Transverse colon (tissue), 4 donors: Measurements from ENCODE around the gene EXD3.
"Not testable (repeated sequence)": the region's sequence is repeated elsewhere in the genome, so short reads cannot be mapped to it uniquely, and the experiment has no call there.

ENCODE experiments used
- CTCF ChIP-seq, 5 experiments: fragments of 200-600 bp in 3 of 5; fragments of 450-650 bp in 2 of 5; sonication (generic) in 3 of 5; IDR thresholded peaks; 1 replicate in 2 of 5; 2 replicates in 3 of 5; pipeline ENCODE4 v1.5.1; 2016 to 2017; ENCODE audit warnings: antibody characterized with exemption in 5 of 5, inconsistent platforms in 3 of 5, mild to moderate bottlenecking in 2 of 5, moderate library complexity in 1 of 5
- EP300 ChIP-seq: sonication (generic); formaldehyde crosslinking; IDR thresholded peaks from one replicate; pipeline ENCODE4 v1.6.1; 2017; ENCODE audit warnings: antibody characterized with exemption, low read depth
- POLR2A ChIP-seq: fragments of 450-650 bp; IDR thresholded peaks from one replicate; pipeline ENCODE4 v1.6.1; 2016; ENCODE audit warnings: antibody characterized with exemption, mild to moderate bottlenecking, moderate library complexity
- POLR2AphosphoS5 ChIP-seq, 3 donors: sonication (generic); formaldehyde crosslinking; IDR thresholded peaks; one replicate each; pipeline ENCODE4 v1.6.1; 2016; ENCODE audit warnings: antibody characterized with exemption in 3 of 3

DNA sequence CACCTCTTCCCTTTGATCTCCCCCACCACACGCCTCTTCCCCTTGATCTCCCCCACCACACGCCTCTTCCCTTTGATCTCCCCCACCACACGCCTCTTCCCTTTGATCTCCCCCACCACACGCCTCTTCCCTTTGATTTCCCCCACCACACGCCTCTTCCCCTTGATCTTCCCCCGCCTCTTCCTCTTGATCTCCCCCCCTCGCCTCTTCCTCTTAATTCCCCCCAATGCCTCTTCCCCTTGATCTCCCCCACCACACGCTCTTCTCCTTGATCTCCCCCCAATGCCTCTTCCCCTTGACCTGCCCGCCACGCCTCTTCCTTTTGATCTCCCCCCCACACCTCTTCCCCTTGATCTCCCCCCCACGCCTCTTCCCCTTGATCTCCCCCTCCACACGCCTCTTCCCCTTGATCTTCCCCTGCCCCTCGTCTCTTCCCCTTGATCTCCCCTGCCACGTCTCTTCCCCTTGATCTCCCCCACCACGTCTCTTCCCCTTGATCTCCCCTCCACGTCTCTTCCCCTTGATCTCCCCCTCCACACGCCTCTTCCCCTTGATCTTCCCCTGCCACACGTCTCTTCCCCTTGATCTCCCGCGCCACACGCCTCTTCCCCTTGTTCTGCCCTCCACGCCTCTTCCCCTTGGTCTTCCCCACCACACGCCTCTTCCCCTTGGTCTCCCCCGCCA is 27.7 kb upstream of the EXD3 start:
- not testable (repeated sequence) for TF ChIP-seq CTCF (IDR thresholded peaks at IDR 0.05); POLR2A; EP300; POLR2AphosphoS5 (IDR thresholded peaks at IDR 0.05)
